ENCODE measurements around the gene SH3BP1.

DNA sequence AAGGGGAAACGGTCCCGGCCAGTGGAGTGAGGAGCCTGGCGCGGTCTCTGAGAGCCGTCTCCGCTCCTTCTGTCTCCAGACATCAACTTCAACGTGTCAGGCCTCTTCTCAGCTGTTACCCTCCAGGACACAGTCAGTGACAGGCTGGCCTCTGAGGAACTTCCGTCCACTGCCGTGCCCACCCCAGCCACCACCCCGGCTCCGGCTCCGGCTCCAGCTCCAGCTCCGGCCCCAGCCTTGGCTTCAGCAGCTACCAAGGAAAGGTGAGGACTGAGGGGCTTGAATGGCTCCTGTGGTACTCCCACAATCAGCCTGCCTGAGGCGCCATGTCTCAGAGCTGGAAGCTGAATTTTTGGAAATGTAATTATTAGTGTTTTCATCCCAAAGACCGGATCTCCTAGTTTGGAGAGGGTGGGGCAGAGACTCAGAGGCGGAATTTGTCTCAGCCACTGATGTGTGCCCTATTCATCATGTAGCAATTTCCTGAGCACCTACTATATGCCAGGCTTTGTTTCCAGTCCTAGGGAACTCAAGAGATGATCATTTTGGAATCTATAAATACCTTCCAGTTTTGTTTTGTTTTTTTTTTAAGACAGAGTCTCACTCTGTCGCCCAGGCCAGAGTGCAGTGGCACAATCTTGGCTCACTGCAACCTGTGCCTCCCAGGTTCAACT, 11.1 kb downstream of the SH3BP1 start:
- TF ChIP-seq, protein P1, sequence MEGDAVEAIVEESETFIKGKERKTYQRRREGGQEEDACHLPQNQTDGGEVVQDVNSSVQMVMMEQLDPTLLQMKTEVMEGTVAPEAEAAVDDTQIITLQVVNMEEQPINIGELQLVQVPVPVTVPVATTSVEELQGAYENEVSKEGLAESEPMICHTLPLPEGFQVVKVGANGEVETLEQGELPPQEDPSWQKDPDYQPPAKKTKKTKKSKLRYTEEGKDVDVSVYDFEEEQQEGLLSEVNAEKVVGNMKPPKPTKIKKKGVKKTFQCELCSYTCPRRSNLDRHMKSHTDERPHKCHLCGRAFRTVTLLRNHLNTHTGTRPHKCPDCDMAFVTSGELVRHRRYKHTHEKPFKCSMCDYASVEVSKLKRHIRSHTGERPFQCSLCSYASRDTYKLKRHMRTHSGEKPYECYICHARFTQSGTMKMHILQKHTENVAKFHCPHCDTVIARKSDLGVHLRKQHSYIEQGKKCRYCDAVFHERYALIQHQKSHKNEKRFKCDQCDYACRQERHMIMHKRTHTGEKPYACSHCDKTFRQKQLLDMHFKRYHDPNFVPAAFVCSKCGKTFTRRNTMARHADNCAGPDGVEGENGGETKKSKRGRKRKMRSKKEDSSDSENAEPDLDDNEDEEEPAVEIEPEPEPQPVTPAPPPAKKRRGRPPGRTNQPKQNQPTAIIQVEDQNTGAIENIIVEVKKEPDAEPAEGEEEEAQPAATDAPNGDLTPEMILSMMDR (IDR thresholded peaks at IDR 0.05), result no peak
- no peak for TF ChIP-seq ZFX (IDR thresholded peaks at IDR 0.05; ENCODE audit: borderline replicate concordance)

Measured in 22Rv1 (cell line).